Measurements from ENCODE around the gene SFMBT1. TPM values are rescaled to one million over a fixed set of nuclear protein-coding genes. Genes with fewer than 3 reads are reported as not detected.

Gene SFMBT1
- total RNA-seq, 2 donors from 2014 or later = 6.9 to 10.3 TPM

DNA sequence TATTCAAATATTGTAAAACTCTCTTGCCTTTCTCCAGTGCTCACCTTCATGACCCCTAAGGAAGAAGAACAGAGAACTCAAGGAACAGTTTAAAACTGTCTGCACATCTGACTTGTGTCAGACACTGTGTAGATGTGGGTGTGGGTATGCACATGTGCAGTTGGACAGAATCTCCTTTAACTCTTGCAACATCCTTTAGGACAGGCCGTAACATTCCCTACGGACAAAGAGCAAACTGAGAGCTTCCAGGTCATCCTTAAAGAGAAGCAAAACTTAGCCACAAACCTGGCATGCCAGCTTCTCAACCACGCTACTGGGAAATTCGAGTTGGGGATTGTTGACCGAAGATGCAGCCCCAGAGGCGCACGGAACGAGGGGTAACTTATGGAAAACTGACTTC is 4.1 kb upstream of the SFMBT1 start:
- peaks cover 36% of the 10 kb centered on the region for H3K27me3 Mint-ChIP-seq (ENCODE audit: insufficient read depth)

DNA sequence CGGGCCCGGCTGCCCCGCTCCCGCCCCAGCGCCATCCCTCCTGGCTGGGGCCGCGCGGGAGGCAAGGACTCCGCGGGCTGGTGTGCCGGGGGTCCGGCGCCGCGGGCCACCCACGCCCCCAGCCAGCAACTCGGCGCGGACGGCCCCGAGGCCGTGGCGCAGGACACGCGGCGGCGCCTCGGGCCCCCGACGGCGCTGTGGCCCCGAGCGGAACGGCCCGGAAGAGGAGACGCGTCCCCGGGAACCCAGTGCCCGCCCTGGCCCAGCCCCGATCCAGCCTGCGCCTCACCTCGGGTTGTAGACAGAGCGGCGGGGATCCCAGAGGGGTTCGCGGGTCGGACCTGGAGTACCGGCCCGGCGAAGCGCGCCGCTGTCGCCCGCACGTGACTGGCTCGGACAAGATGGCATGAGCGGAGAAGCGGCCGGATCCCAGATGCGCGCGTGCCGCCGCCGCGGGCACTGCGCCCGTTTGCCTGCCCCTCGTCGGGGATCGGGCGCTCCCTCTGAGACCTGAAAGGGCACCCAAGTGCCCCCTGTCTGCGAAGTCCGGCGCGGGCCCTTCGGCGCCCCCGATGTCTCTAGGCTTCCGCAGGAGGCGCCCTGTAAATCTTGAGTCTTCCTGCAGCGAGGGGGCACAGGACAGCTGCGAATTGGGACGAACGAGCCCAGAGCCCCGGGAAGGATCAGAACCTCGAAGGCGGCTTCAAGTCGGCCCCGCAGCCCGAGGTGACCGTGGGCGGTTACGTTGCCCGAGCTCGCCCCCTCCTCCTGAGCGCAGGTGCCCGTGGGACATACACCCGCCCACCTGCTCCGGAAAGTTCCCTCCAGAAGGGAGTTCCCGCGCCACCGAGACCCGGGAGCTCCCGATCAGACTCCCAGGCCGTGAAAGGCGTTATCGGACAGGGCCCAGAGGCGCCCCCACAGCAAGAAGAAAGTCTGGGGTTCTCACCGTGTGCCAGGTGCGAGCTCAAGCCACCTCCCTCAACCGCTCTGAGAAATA is 598 bp upstream of the SFMBT1 start:
- Histone ChIP-seq H3K4me1 (ENCODE audit: control insufficient read depth, insufficient read depth, low read length) (peaks cover 5% of the 10 kb centered on the region), H3K27me3 (ENCODE audit: control insufficient read depth, insufficient read depth, low read length, poor library complexity, severe bottlenecking) (peaks cover 22% of the 10 kb centered on the region), H3K4me3 (ENCODE audit: low read length) (peak overlapping the region; percentile 78), H3K9ac (ENCODE audit: extremely low read depth, low read length, poor library complexity, severe bottlenecking) (no peak overlapping the region), H3K9me3 (ENCODE audit: control insufficient read depth, low read length) (no peaks in the 10 kb centered on the region), H3K27ac (ENCODE audit: low read depth, low read length) (no peak overlapping the region), H3K36me3 (ENCODE audit: control insufficient read depth, insufficient read depth, low read length) (no peaks in the 10 kb centered on the region)
- TF ChIP-seq, protein P1, sequence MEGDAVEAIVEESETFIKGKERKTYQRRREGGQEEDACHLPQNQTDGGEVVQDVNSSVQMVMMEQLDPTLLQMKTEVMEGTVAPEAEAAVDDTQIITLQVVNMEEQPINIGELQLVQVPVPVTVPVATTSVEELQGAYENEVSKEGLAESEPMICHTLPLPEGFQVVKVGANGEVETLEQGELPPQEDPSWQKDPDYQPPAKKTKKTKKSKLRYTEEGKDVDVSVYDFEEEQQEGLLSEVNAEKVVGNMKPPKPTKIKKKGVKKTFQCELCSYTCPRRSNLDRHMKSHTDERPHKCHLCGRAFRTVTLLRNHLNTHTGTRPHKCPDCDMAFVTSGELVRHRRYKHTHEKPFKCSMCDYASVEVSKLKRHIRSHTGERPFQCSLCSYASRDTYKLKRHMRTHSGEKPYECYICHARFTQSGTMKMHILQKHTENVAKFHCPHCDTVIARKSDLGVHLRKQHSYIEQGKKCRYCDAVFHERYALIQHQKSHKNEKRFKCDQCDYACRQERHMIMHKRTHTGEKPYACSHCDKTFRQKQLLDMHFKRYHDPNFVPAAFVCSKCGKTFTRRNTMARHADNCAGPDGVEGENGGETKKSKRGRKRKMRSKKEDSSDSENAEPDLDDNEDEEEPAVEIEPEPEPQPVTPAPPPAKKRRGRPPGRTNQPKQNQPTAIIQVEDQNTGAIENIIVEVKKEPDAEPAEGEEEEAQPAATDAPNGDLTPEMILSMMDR (conservative IDR thresholded peaks at IDR 0.05) = peak; percentile 75
- Mint-ChIP-seq H3K27ac (no peak overlapping the region), H3K9me3 (no peaks in the 10 kb centered on the region), H3K36me3 (ENCODE audit: low read depth) (no peaks in the 10 kb centered on the region), H3K4me3 (peak overlapping the region; percentile 64), H3K4me1 (peaks cover 15% of the 10 kb centered on the region), H3K27me3 (ENCODE audit: insufficient read depth) (peaks cover 43% of the 10 kb centered on the region)
- DNase-seq = peak; percentile 92
- 2 to 3% methylated on average over 39 to 113 of the region's 113 CpGs for WGBS, 2 experiments (ENCODE audit: insufficient coverage in 1 of 2, insufficient read length in 1 of 2)

More for the DNA sequence above, 4.1 kb upstream of the SFMBT1 start:
- Histone ChIP-seq H3K36me3 (ENCODE audit: control insufficient read depth, insufficient read depth, low read length) (no peaks in the 10 kb centered on the region), H3K4me1 (ENCODE audit: control insufficient read depth, insufficient read depth, low read length) (peaks cover 5% of the 10 kb centered on the region), H3K4me3 (ENCODE audit: low read length) (no peak overlapping the region), H3K27me3 (ENCODE audit: control insufficient read depth, insufficient read depth, low read length, poor library complexity, severe bottlenecking) (peaks cover 22% of the 10 kb centered on the region), H3K27ac (ENCODE audit: low read depth, low read length) (no peak overlapping the region), H3K9ac (ENCODE audit: extremely low read depth, low read length, poor library complexity, severe bottlenecking) (no peak overlapping the region), H3K9me3 (ENCODE audit: control insufficient read depth, low read length) (no peaks in the 10 kb centered on the region)
- no peak for DNase-seq
- no peak overlapping the region for H3K27ac Mint-ChIP-seq
- TF ChIP-seq, protein P1 (conservative IDR thresholded peaks at IDR 0.05) = no peak
- H3K36me3 Mint-ChIP-seq (ENCODE audit: low read depth) = no peaks in the 10 kb centered on the region
- no peaks in the 10 kb centered on the region for H3K9me3 Mint-ChIP-seq
- 94 to 99% methylated on average over 8 of the region's 8 CpGs for WGBS, 2 experiments (ENCODE audit: insufficient coverage in 1 of 2, insufficient read length in 1 of 2)
- no peak overlapping the region for H3K4me3 Mint-ChIP-seq
- peaks cover 9% of the 10 kb centered on the region for H3K4me1 Mint-ChIP-seq

DNA sequence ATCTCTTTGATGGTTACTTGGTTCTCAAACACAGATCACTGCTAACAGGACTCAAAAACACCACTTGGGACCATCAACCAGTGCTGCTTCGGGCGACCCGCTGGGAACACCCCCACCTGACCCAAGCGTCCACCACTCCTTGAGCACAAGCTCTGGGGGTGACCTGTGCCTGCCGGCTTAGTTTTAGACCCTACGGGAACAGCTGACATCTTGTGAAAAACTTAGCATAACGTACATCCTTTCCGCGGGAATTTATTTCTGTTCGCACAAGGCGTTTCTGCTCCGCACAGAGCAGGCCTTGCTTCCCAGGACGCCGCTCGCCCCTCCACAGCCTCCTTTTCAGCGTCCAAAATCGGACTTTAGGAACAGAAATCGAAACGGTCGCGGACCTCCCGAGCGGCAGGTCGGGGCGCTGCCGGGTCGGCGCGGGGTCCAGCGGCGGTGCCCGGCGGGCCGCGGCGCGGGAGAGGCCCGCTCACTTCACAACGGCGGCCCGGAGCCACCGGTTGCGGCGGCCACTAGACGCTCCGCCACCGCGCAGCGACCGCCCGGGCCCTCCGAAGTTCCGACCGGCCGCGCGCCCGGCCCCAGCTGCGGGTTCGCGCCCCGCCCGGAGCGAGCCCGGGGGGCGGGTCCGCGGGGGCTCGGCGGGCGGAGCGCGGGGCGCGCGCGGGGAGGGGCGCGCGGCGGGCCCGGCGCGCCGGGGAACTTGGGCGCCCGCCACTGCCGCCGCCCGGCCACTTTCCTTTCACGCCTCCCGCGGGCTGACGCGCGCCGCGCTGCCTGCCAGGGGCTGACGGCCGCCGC is 959 bp downstream of the SFMBT1 start:
- peaks cover 4% of the 10 kb centered on the region for H3K4me1 ChIP-seq (ENCODE audit: control insufficient read depth, insufficient read depth, low read length)
- TF ChIP-seq, protein P1 (conservative IDR thresholded peaks at IDR 0.05) = no peak
- H3K36me3 Mint-ChIP-seq (ENCODE audit: low read depth) = no peaks in the 10 kb centered on the region
- no peaks in the 10 kb centered on the region for H3K9me3 ChIP-seq (ENCODE audit: control insufficient read depth, low read length)
- H3K36me3 ChIP-seq (ENCODE audit: control insufficient read depth, insufficient read depth, low read length) = no peaks in the 10 kb centered on the region
- peak; percentile 76 for DNase-seq
- peak overlapping the region; percentile 74 for H3K27ac Mint-ChIP-seq
- no peak overlapping the region for H3K27ac ChIP-seq (ENCODE audit: low read depth, low read length)
- peak overlapping the region; percentile 83 for H3K4me3 ChIP-seq (ENCODE audit: low read length)
- 1% methylated on average over 23 to 101 of the region's 101 CpGs for WGBS, 2 experiments (ENCODE audit: insufficient coverage in 1 of 2, insufficient read length in 1 of 2)
- peaks cover 28% of the 10 kb centered on the region for H3K4me1 Mint-ChIP-seq
- peaks cover 22% of the 10 kb centered on the region for H3K27me3 ChIP-seq (ENCODE audit: control insufficient read depth, insufficient read depth, low read length, poor library complexity, severe bottlenecking)
- H3K9ac ChIP-seq (ENCODE audit: extremely low read depth, low read length, poor library complexity, severe bottlenecking) = peak overlapping the region; percentile 38
- H3K4me3 Mint-ChIP-seq = peak overlapping the region; percentile 79
- peaks cover 41% of the 10 kb centered on the region for H3K27me3 Mint-ChIP-seq (ENCODE audit: insufficient read depth)
- H3K9me3 Mint-ChIP-seq = no peaks in the 10 kb centered on the region

Data from endodermal cell (in vitro differentiated cells).